HepG2 (cell line): ENCODE results near the gene DLG4. TPM values are rescaled to one million over a fixed set of nuclear protein-coding genes. Genes with fewer than 3 reads are reported as not detected.

Source experiments
- GABPA ChIP-seq, 2 experiments: IDR thresholded peaks; 2 replicates each; pipeline ENCODE4 v1.6.1; 2011 to 2016; ENCODE audit warnings: low read depth in 2 of 2, low read length in 1 of 2, missing biosample characterization in 1 of 2, missing genetic modification characterization in 1 of 2
- IKZF1 ChIP-seq: fragments of 450-650 bp; IDR thresholded peaks from 2 replicates; pipeline ENCODE4 v1.7.1; 2016
- PCBP1 ChIP-seq: fragments of 200-400 bp; formaldehyde crosslinking; IDR thresholded peaks from 2 replicates; pipeline ENCODE4 v1.6.1; 2017; ENCODE audit warnings: mild to moderate bottlenecking, low read depth, low read length, borderline replicate concordance
- SSRP1 ChIP-seq: IDR thresholded peaks from 2 replicates; pipeline ENCODE4 v1.6.1; 2016; ENCODE audit warnings: control low read depth
- TOE1 ChIP-seq: sonication (generic); formaldehyde crosslinking; IDR thresholded peaks from 2 replicates; pipeline ENCODE4 v1.4.0; 2020; ENCODE audit warnings: mild to moderate bottlenecking, missing genetic modification reagents
- ZHX1 ChIP-seq: sonication (generic); formaldehyde crosslinking; IDR thresholded peaks from 2 replicates; pipeline ENCODE4 v1.8.1; 2022; ENCODE audit warnings: low read depth, mild to moderate bottlenecking, missing genetic modification reagents
- ZNF501 ChIP-seq: sonication (generic); formaldehyde crosslinking; IDR thresholded peaks from 2 replicates; pipeline ENCODE4 v1.5.1; 2020; ENCODE audit warnings: mild to moderate bottlenecking, moderate library complexity, missing genetic modification reagents
- ZNF552 ChIP-seq: sonication (generic); formaldehyde crosslinking; IDR thresholded peaks from 2 replicates; pipeline ENCODE4 v1.9.0; 2022; ENCODE audit warnings: missing genetic modification reagents, mild to moderate bottlenecking, borderline replicate concordance
- ZNF569 ChIP-seq: sonication (generic); formaldehyde crosslinking; IDR thresholded peaks from 2 replicates; pipeline ENCODE4 v1.5.0; 2020; ENCODE audit warnings: mild to moderate bottlenecking, missing genetic modification reagents, moderate library complexity, borderline replicate concordance
- ZNF780A ChIP-seq: sonication (generic); formaldehyde crosslinking; IDR thresholded peaks from 2 replicates; pipeline ENCODE4 v1.8.0; 2022; ENCODE audit warnings: mild to moderate bottlenecking, missing genetic modification reagents, moderate library complexity
- ZNF841 ChIP-seq: sonication (generic); formaldehyde crosslinking; IDR thresholded peaks from 2 replicates; pipeline ENCODE4 v1.8.1; 2023; ENCODE audit warnings: missing genetic modification reagents, borderline replicate concordance
- polyA plus RNA-seq, 8 experiments: library from polyadenylated mRNA; depleted of rRNA in 3 of 8; stranded (reverse) in 7 of 8; unstranded in 1 of 8; fragments of >200 nt; fragmentation: Illumina TruSeq in 4 of 8; extraction: Trizol in 4 of 8; gene quantifications; 2 replicates each; pipeline versions ENCODE4 v1.2.1 to v1.2.3, GENCODE V29; 2011 to 2016; ENCODE audit warnings: low read depth in 4 of 8, missing spikeins in 1 of 8, mixed read lengths in 1 of 8; ENCODE audit not compliant: insufficient read depth in 1 of 8
- total RNA-seq, 5 experiments: library from RNA; depleted of rRNA; stranded (reverse); fragments of >200 nt; fragmentation: Illumina TruSeq; extraction: Trizol; gene quantifications; 2 replicates each; pipeline ENCODE4 v1.2.3, GENCODE V29; 2016; ENCODE audit warnings: low read depth in 1 of 5
- TF ChIP-seq, protein P1 (sequence below): sonication (generic); formaldehyde crosslinking; IDR thresholded peaks from 2 replicates; pipeline ENCODE4 v1.4.0; 2020; ENCODE audit warnings: missing genetic modification reagents
- TF ChIP-seq, protein P2 (sequence below): fragments of 450-650 bp; IDR thresholded peaks from 2 replicates; pipeline ENCODE4 v1.6.1; 2016

DLG4 gene
- total and polyA plus RNA-seq, 2 of the 13 experiments (the other 11 are each of a cell fraction or from before 2014, with no cell fraction given), result 0.71 to 4.3 TPM

DNA sequence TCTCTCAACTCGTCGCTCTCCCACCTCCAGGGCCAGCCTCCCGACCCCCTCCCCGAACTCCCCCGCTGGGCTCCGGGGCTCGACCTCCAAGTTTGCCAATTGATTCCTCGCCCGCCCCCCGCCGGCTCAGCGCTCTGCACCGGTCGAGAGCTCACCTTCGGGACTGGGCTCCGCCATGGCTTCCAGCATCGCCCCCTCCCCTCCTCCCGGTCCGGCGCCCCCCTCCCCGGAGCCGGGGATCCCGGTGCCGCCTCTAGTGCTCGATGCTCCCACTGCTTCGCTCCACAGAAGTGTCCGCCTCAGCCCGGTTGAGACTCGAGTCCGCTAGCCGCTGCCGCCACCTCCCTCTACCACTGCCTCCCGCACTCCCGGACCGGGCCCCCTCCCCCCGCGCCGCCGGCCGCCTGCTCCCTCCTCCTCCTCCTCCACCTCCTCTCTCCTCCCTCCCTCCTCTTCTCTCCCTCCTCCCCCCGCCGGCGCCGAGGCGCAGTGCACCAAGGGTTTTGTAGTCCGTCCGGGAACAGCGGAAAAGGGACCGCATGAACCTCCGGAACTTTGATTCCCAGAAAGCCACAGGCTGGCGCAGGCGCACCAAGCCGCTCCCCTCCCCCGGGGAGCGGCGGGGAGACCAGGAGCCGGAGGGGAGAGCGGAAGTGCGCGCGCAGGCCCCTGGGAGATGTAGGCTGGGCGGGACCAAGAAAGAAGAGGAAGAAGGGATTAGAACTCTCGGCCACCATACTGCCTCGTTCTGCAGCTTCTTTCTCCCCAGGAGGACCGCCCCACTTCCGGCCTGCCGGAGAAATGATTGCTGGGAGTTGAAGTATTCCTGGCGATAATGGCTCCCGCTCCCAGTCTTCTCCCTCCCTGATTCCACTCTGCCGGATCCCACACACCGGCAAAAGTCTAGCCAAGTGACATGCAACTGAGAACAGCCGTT lies 19.7 kb upstream of the DLG4 start, which contains the start of gene PHF23 (continued):
- TF ChIP-seq GABPA (IDR thresholded peaks at IDR 0.05; ENCODE audit: low read depth, low read length) (peak; percentile 81), GABPA (CRISPR knock-in tag; IDR thresholded peaks at IDR 0.05; ENCODE audit: low read depth) (peak; percentile 96), IKZF1 (no peak), ZNF552 (CRISPR knock-in tag) (no peak), ZNF569 (no peak), TOE1 (CRISPR knock-in tag) (0 out of 2 replicates have a peak, but pooled peaks have one; percentile 28), ZNF501 (CRISPR knock-in tag) (peak; percentile 87; the same call in 1 of the 2 replicates), ZHX1 (CRISPR knock-in tag) (no peak), SSRP1 (0 out of 2 replicates have a peak, but pooled peaks have one; percentile 44), PCBP1 (peak; percentile 96), ZNF780A (CRISPR knock-in tag) (0 out of 2 replicates have a peak, but pooled peaks have one; percentile 27), ZNF841 (no peak)
- TF ChIP-seq, protein P1, sequence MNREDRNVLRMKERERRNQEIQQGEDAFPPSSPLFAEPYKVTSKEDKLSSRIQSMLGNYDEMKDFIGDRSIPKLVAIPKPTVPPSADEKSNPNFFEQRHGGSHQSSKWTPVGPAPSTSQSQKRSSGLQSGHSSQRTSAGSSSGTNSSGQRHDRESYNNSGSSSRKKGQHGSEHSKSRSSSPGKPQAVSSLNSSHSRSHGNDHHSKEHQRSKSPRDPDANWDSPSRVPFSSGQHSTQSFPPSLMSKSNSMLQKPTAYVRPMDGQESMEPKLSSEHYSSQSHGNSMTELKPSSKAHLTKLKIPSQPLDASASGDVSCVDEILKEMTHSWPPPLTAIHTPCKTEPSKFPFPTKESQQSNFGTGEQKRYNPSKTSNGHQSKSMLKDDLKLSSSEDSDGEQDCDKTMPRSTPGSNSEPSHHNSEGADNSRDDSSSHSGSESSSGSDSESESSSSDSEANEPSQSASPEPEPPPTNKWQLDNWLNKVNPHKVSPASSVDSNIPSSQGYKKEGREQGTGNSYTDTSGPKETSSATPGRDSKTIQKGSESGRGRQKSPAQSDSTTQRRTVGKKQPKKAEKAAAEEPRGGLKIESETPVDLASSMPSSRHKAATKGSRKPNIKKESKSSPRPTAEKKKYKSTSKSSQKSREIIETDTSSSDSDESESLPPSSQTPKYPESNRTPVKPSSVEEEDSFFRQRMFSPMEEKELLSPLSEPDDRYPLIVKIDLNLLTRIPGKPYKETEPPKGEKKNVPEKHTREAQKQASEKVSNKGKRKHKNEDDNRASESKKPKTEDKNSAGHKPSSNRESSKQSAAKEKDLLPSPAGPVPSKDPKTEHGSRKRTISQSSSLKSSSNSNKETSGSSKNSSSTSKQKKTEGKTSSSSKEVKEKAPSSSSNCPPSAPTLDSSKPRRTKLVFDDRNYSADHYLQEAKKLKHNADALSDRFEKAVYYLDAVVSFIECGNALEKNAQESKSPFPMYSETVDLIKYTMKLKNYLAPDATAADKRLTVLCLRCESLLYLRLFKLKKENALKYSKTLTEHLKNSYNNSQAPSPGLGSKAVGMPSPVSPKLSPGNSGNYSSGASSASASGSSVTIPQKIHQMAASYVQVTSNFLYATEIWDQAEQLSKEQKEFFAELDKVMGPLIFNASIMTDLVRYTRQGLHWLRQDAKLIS (CRISPR knock-in tag), result no peak
- TF ChIP-seq, protein P2, sequence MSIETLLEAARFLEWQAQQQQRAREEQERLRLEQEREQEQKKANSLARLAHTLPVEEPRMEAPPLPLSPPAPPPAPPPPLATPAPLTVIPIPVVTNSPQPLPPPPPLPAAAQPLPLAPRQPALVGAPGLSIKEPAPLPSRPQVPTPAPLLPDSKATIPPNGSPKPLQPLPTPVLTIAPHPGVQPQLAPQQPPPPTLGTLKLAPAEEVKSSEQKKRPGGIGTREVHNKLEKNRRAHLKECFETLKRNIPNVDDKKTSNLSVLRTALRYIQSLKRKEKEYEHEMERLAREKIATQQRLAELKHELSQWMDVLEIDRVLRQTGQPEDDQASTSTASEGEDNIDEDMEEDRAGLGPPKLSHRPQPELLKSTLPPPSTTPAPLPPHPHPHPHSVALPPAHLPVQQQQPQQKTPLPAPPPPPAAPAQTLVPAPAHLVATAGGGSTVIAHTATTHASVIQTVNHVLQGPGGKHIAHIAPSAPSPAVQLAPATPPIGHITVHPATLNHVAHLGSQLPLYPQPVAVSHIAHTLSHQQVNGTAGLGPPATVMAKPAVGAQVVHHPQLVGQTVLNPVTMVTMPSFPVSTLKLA, result peak; percentile 52
